Stimulated activated CD4-positive, alpha-beta T cell treated with anti-CD3 and anti-CD28 coated beads, TNF-alpha, amount 100 ng/mL, for 4 hours (primary cell): ENCODE measurements around the gene CPVL.

Source experiments
- DNase-seq, 3 experiments: peaks; one replicate each; pipeline ENCODE4 v3.0.0-alpha.2; 2020; ENCODE audit warnings: low read depth in 3 of 3

The CPVL gene

GRCh38 chr7:29090836-29091601 is 55.3 kb downstream of the CPVL start:
- DNase-seq: no peak

DNA sequence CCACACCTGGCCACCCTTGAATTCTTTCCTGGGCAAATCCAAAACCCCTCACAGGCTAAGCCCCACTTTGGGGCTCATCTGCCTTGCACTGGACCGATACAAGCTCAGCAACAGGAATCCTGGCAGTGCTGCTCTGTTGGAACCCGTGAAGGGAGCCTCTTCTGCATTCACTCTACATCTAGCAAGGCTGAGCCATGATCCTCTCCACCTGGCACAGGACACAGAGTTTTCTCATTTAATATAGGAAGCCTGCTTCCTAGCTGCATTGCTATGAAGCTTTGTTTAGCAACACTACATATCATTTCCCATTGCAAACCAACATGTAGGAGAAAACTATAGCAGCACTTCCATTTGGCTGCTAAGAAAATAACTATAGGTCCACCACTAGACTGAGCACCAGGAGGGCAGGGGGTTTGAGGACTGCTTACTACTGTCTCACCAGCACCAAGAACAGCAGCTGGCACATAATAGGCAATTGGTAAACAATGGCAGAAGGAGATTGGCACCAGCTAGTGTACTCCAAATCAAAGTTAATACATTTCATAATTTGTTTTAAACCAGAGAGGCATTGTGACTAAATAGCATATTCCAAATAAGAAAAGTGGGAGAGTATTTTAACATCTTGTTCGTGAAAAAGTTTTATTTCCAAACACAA is 56.1 kb downstream of the CPVL start:
- no peak for DNase-seq

GRCh38 chr7:29087840-29088170 is 58.5 kb downstream of the CPVL start:
- no peak for DNase-seq

DNA sequence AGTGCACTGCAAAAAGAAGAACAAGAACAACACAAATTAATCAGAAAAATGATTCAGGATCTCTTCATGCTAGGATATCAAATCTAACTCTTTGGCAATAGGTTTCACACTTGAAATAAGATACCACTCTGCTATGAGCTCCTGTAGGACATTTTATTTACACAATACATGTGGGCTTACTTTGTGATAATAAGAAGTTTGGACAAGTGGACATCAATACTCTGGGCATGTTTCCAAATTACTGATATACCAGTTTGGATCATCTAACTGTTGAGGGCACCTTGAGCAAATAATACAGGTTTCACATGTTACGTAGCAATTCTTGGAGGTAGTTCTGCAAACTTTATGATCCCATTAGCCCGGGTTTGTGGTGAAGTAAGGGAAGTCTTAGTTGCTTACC is 59.8 kb downstream of the CPVL start:
- no peak for DNase-seq

- DNase-seq: no peak
Observed at GRCh38 chr7:29084832-29085231, 61.5 kb downstream of the CPVL start.

GRCh38 chr7:29080803-29081202 is 65.5 kb downstream of the CPVL start:
- DNase-seq: no peak

DNA sequence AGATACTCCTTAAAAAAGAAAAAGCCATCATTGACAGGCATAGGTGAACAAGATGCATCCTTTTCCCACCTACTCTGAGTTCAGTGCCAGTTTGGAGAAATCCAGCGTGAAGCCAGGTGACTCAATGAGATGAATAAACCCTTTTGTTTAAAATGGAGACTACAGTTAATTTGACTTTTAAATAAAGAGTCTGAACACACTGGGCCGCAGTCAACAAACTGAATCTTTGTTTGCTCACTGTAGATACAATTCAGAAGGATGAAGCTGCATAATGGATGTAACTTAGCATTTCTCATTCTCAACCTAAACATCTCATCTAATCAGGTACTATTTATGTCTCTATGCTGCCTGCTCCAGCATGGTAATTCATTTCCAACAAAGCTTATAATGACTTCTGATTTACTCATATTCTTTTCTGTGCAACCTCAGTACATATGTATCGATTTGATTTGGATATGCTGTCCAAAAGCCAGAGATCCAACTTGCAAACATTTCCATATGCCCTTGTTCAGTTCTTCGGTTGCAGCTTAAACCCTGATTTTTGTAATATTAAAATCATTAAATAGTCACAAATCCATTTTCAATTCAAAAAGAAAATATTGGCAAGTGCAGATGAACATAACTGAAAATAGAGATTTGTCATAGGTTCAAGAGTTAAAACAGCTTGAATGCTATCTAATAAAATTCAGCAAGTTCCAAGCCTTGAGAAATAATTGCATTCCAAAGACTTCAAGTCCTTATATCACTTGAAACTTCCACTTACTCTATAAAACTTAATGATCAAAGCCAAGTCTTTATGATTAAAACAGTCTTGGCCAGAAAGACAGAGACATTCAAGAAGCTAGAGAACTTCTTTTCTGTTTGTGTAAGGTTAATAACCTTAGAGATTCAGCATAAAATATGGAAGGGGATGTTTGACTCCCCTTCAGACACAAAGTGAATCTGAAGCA is 67.8 kb downstream of the CPVL start:
- DNase-seq: no peak

GRCh38 chr7:29077854-29078253 is 68.5 kb downstream of the CPVL start:
- no peak for DNase-seq

- no peak for DNase-seq
Observed at GRCh38 chr7:29077176-29077575, 69.2 kb downstream of the CPVL start.

DNA sequence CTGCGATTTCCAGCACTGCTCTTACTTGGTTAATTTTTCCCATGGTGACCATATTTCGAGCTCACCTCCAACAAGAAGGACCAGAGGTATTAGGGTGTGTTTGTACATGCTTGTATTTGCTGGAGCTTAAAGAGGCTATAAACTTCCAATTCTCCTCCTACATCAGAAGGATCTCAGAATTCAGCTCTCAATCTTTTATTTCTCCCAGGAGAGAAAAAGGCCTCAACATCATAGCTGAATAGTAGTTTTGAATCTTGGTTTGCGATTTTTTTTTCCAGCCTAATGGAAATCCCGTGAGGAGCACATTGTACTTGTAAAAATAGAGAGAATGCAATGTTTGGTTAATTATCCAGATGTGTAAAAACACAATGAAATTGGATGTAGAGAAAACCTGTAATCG is 69.7 kb downstream of the CPVL start:
- DNase-seq: no peak

- no peak for DNase-seq
Observed at GRCh38 chr7:29075606-29076005, 70.7 kb downstream of the CPVL start.

DNA sequence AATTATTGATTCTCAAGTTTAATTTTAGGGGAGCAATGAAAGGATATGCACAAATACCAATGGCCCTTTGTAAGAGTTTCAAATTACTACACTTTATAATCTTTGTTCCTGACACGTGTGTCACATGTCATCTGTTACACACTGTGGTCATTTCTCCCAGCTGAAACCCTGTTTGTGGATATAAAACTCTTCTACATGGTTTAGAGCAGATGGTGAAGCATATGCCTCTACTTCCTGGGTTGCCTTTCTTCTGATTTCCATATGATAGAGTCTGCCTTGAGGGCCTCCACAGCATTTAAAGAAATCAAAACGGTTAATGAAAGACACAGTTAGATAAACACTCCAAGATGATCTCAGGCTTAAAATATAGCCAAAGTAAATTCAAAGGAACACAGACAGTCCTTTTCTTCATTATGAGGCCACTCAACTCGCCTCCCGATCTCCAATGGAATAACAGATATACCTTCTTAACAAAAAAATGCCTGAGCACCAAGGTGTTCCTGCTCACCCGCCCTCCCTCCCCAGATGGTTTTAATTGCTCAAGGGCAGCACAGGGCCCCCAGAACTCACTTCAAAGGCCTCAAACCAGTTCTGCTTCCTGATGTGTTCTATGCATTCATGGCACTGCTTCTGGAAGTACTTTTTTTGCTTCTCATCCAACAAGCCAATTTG is 75.0 kb downstream of the CPVL start:
- no peak for DNase-seq

- DNase-seq: no peak
Observed at GRCh38 chr7:29066641-29067040, 79.7 kb downstream of the CPVL start.

GRCh38 chr7:29065181-29065857 is 81.0 kb downstream of the CPVL start:
- no peak for DNase-seq

DNA sequence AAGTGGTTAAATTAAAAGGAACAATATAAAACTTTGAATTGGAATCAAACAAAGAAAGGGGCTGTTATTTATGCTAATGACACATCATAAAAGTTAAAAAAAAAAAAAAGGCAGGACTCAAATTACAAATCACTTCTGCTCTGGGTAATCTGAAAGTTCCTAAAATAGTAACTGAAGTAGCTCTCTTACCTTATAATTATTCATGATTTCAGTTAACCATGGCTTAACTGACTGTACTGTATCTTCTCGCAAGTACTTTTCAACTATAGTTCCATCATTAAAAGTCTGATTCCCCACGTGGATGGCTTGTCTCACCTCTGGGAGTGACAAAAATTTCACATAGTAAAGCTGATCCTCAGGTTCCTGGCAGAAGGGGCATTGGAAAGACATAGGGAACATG is 82.5 kb downstream of the CPVL start:
- no peak for DNase-seq

- no peak for DNase-seq
Observed at GRCh38 chr7:29063236-29063635, 83.1 kb downstream of the CPVL start.

DNA sequence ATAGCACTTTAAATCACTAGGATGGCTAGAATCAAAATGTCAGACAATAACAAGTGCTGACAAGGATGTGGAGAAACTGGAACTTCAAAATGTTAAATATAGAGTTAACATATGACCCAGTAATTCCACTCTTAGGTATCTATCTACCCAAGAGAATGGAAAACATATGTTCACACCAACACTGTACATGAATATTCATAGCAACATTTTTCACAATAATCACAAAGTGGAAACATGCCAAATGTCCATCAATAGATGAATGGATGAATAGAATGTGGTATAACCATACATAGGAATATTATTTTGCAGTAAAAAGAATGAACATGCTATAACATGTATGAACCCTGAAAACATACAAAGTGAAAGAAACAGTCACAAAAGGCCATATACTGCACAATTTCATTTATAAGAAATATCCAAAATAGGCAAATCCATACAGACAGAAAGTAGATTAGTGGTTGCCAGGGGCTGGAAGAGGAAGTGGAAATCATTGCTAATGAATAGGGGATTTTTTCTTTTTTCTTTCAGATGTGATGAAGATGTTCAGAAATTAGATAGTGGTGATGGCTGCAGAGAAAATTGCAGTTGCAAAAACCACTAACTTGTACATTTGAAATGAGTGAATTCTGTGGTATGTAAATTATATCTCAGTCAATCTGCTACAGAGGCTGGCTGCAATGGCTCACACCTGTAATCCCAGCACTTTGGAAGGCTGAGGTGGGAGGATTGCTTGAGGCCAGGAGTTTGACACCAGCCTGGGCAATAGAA is 93.0 kb downstream of the CPVL start:
- no peak for DNase-seq

GRCh38 chr7:29046978-29047377 is 99.4 kb downstream of the CPVL start:
- no peak for DNase-seq

DNA sequence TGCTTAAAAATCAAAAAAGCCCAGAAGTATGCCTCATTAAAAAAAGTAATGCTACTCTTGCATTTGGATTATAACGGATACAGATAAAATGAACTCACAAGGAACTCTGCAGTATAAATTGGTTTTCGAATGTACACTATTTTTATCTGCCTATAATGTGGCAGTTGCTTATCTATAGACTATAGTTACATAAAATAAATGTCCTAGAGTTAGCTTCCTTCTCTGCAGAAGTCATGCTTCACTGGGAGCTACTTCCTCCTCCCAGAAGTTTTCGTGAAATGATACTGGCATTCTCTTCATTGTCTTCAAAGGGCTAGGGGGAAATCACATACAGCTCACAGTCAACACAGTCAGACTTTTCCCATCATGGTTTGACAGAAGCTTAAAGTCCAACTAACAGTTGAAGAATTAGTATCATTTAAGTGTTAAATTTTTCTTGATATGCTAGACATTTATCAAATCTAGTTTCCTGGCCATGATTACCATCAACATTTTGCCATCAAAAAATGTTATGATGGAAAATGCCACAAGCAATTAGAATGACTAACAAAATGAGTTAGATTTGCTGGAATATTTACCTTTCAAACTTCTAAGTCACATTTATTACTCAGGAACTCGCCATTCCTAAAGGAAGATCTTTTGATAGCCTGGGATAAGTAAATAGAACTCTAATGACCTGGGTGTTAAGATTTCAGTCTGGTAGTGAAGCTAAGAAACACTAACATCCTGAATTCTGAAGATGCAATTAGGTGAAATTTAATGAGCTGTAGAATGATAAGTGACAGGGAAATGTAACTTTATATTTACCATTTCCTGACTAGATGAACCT is 100.9 kb downstream of the CPVL start:
- no peak for DNase-seq

GRCh38 chr7:29044554-29044953 is 101.8 kb downstream of the CPVL start:
- no peak for DNase-seq
